ENCODE measurements around the gene CD247. TPM values are rescaled to one million over a fixed set of nuclear protein-coding genes. Genes with fewer than 3 reads are reported as not detected.

Gene CD247
- total RNA-seq, 4 donors from 2014 or later: 1.3 to 3.1 (median 1.4) TPM

- 68 to 71% methylated on average over 8 of the region's 8 CpGs for WGBS, 2 donors
- no peak overlapping the region for H3K27ac ChIP-seq
- intact Hi-C loops (cut with DNase I): loop anchor here (10.0 kb wide), 1 partner anchor 133 kb away; no protein-coding TSS in a partner anchor
These were observed 117.0 kb downstream of the CD247 start for GRCh38 chr1:167401260-167401873.

GRCh38 chr1:167400359-167400953, 117.9 kb downstream of the CD247 start:
- WGBS, 2 donors: 82 to 83% methylated on average over 2 of the region's 2 CpGs
- H3K4me1 ChIP-seq: no peaks in the 10 kb centered on the region
- no peaks in the 10 kb centered on the region for H3K27me3 ChIP-seq
- DNase-seq: no peak
- TF ChIP-seq POLR2A (IDR thresholded peaks at IDR 0.05): no peak
- no peak for TF ChIP-seq CTCF (IDR thresholded peaks at IDR 0.05)
- no peak overlapping the region for H3K4me3 ChIP-seq (replicated peaks in 1 of 3)
- peaks cover 12 to 20% of the 10 kb centered on the region in 2 donors for H3K36me3 ChIP-seq
- H3K9me3 ChIP-seq: no peaks in the 10 kb centered on the region
- intact Hi-C loops (cut with DNase I): loop anchor here (10.0 kb wide), 1 partner anchor 134 kb away; no protein-coding TSS in a partner anchor
- no peak overlapping the region for H3K27ac ChIP-seq

More at GRCh38 chr1:167401260-167401873, 117.0 kb downstream of the CD247 start:
- peak in 4 of 6 experiments; percentile 29 to 53 (median 52) for TF ChIP-seq CTCF (IDR thresholded peaks at IDR 0.05)
- TF ChIP-seq POLR2A (IDR thresholded peaks at IDR 0.05): no peak
- H3K4me1 ChIP-seq: no peaks in the 10 kb centered on the region
- DNase-seq: peak; percentile 48 to 55
- no peaks in the 10 kb centered on the region for H3K9me3 ChIP-seq
- no peaks in the 10 kb centered on the region for H3K27me3 ChIP-seq
- H3K4me3 ChIP-seq (replicated peaks in 1 of 3): no peak overlapping the region
- H3K36me3 ChIP-seq: peaks cover 12 to 20% of the 10 kb centered on the region in 2 donors

GRCh38 chr1:167392200-167392696, 126.1 kb downstream of the CD247 start:
- DNase-seq: no peak
- Histone ChIP-seq H3K36me3 (peaks cover 0 to 6% of the 10 kb centered on the region in 2 donors), H3K27ac (no peak overlapping the region), H3K27me3 (no peaks in the 10 kb centered on the region), H3K4me3 (replicated peaks in 1 of 3) (no peak overlapping the region), H3K4me1 (no peaks in the 10 kb centered on the region), H3K9me3 (no peaks in the 10 kb centered on the region)
- WGBS, 2 donors: 92 to 96% methylated on average over 7 of the region's 7 CpGs
- TF ChIP-seq POLR2A (IDR thresholded peaks at IDR 0.05) (no peak), CTCF (IDR thresholded peaks at IDR 0.05) (no peak)
- intact Hi-C loops (cut with DNase I): no loop called here

- Histone ChIP-seq H3K4me3 (replicated peaks in 1 of 3) (no peak overlapping the region), H3K27me3 (no peaks in the 10 kb centered on the region), H3K27ac (no peak overlapping the region), H3K9me3 (no peaks in the 10 kb centered on the region), H3K36me3 (peaks cover 5 to 6% of the 10 kb centered on the region in 2 donors), H3K4me1 (no peaks in the 10 kb centered on the region)
- no peak for TF ChIP-seq POLR2A (IDR thresholded peaks at IDR 0.05)
- TF ChIP-seq CTCF (IDR thresholded peaks at IDR 0.05): no peak
- intact Hi-C loops (cut with DNase I): no loop called here
- DNase-seq: no peak
- 97 to 100% methylated on average over 1 of the region's 1 CpG for WGBS, 2 donors
These were observed 129.4 kb downstream of the CD247 start for GRCh38 chr1:167388976-167389375.

Measured in thyroid gland (tissue), 4 donors.